ENCODE measurements around the gene MKNK2. TPM values are rescaled to one million over a fixed set of nuclear protein-coding genes. Genes with fewer than 3 reads are reported as not detected.

MKNK2 gene
- polyA plus RNA-seq, 3 donors = 16.9 to 333 (median 21.8) TPM

GRCh38 chr19:2041433-2041682 lies 9.7 kb downstream of the MKNK2 start:
- TF ChIP-seq, protein P1, sequence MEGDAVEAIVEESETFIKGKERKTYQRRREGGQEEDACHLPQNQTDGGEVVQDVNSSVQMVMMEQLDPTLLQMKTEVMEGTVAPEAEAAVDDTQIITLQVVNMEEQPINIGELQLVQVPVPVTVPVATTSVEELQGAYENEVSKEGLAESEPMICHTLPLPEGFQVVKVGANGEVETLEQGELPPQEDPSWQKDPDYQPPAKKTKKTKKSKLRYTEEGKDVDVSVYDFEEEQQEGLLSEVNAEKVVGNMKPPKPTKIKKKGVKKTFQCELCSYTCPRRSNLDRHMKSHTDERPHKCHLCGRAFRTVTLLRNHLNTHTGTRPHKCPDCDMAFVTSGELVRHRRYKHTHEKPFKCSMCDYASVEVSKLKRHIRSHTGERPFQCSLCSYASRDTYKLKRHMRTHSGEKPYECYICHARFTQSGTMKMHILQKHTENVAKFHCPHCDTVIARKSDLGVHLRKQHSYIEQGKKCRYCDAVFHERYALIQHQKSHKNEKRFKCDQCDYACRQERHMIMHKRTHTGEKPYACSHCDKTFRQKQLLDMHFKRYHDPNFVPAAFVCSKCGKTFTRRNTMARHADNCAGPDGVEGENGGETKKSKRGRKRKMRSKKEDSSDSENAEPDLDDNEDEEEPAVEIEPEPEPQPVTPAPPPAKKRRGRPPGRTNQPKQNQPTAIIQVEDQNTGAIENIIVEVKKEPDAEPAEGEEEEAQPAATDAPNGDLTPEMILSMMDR (IDR thresholded peaks at IDR 0.05) = no peak
- peaks cover 77% of the 10 kb centered on the region for H4K20me1 ChIP-seq (ENCODE audit: insufficient read depth, low read length)
- 84% methylated on average over 6 of the region's 6 CpGs for WGBS (ENCODE audit: insufficient coverage)
- peaks cover 0 to 5% (median under 1%) of the 10 kb centered on the region in 7 donors for H3K9me3 Mint-ChIP-seq
- H3K27me3 ChIP-seq (ENCODE audit: control insufficient read depth in 2 of 2, insufficient read depth in 2 of 2, low read length in 2 of 2) = no peaks in the 10 kb centered on the region
- H3K9me3 ChIP-seq (replicated peaks in 1 of 2; ENCODE audit: control insufficient read depth in 1 of 2, insufficient read depth in 1 of 2, low read length in 2 of 2) = peaks cover 0 to under 1% of the 10 kb centered on the region in 2 donors
- peaks cover 37% of the 10 kb centered on the region for H3K79me2 ChIP-seq (ENCODE audit: insufficient read depth, low read length)
- peak overlapping the region; percentile 87 to 93 (median 92) for H3K27ac Mint-ChIP-seq
- H3K4me1 Mint-ChIP-seq = peaks cover 26% of the 10 kb centered on the region
- intact Hi-C loops (cut with micrococcal nuclease) = loop anchor here in 1 of 2 donors (10.0 kb wide), 1 partner anchor 147 kb away; no protein-coding TSS in a partner anchor
- H3K9ac ChIP-seq (ENCODE audit: insufficient read depth, low read length, poor library complexity, severe bottlenecking) = peak overlapping the region; percentile 81
- peaks cover 21 to 26% of the 10 kb centered on the region in 2 donors for H3K4me1 ChIP-seq (ENCODE audit: control insufficient read depth in 1 of 2, insufficient read depth in 2 of 2, low read length in 2 of 2)
- peaks cover 65 to 72% of the 10 kb centered on the region in 2 donors for H3K36me3 ChIP-seq (replicated peaks in 1 of 2; ENCODE audit: control insufficient read depth in 1 of 2, insufficient read depth in 2 of 2, low read length in 2 of 2)
- H3K27me3 Mint-ChIP-seq (ENCODE audit: low read depth in 3 of 3) = peaks cover 0 to 2% (median 0%) of the 10 kb centered on the region in 3 donors
- peak overlapping the region; percentile 81 to 96 for H3K27ac ChIP-seq (ENCODE audit: low read depth in 1 of 2, low read length in 2 of 2)
- H2AFZ ChIP-seq (ENCODE audit: insufficient read depth, low read depth, low read length, poor library complexity, severe bottlenecking) = no peak overlapping the region
- peak overlapping the region; percentile 71 for H3K4me2 ChIP-seq (replicated peaks; ENCODE audit: extremely low read depth, low read length, poor library complexity, severe bottlenecking)
- no peak for DNase-seq
- peak overlapping the region; percentile 48 to 58 for H3K4me3 Mint-ChIP-seq
- H3K4me3 ChIP-seq (replicated peaks in 1 of 3; ENCODE audit: low read depth in 2 of 3, low read length in 3 of 3) = peak overlapping the region in 1 of 3 experiments; percentile 63
- H3K36me3 Mint-ChIP-seq = peaks cover 32 to 62% of the 10 kb centered on the region in 2 donors

DNA sequence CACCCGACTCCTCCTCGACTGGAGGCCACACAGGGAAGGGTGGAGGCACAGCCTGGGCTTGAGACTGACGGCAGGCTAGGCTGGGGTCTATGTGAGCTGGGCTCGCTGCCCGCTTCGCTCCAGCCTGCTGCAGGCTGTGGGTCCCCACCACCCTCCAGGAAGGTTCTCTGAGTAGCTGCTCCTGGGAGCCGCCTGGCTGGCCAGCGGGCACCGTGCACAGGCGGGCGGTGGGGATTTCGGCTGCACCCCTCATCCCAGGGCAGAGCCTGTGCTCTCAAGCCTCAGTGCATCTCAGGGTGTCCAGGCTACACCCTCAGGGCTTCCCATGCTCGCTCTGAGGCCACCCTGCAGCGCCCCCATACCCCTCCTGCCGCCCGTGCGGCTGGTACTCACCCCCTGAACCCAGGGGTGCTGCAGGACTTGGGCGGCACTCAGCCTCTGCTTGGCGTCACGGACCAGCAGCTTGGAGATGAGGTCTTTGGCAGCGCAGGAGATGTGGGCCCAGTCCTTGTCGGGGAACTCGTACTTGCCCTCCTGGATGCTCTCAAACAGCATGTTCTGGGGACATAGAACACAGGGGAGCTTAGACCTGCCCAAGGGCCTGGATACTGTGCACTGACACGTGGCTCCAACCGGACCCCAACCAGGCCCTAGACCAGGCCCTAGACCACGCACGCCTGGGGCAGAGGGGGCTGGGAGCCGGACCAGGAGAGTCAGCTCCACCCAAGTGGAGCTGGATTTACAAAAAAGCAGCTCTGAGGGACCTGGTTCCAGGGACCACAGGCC lies 10.2 kb downstream of the MKNK2 start:
- peaks cover 32% of the 10 kb centered on the region for H3K79me2 ChIP-seq (ENCODE audit: insufficient read depth, low read length)
- H3K27ac ChIP-seq (ENCODE audit: low read depth in 1 of 2, low read length in 2 of 2) = peak overlapping the region; percentile 81 to 96
- Mint-ChIP-seq H3K27me3 (ENCODE audit: low read depth in 3 of 3) (peaks cover 0 to 2% (median 0%) of the 10 kb centered on the region in 3 donors), H3K27ac (peak overlapping the region; percentile 87 to 93 (median 92)), H3K9me3 (peaks cover 0 to 10% (median 5%) of the 10 kb centered on the region in 7 donors), H3K4me3 (peak overlapping the region in 1 of 2 donors; percentile 58), H3K36me3 (peaks cover 32 to 57% of the 10 kb centered on the region in 2 donors), H3K4me1 (peaks cover 26% of the 10 kb centered on the region)
- H4K20me1 ChIP-seq (ENCODE audit: insufficient read depth, low read length) = peaks cover 72% of the 10 kb centered on the region
- TF ChIP-seq, protein P1 (IDR thresholded peaks at IDR 0.05) = no peak
- peaks cover 2 to 6% of the 10 kb centered on the region in 2 donors for H3K9me3 ChIP-seq (replicated peaks in 1 of 2; ENCODE audit: control insufficient read depth in 1 of 2, insufficient read depth in 1 of 2, low read length in 2 of 2)
- H3K4me1 ChIP-seq (ENCODE audit: control insufficient read depth in 1 of 2, insufficient read depth in 2 of 2, low read length in 2 of 2) = peaks cover 21 to 26% of the 10 kb centered on the region in 2 donors
- no peak for DNase-seq
- peaks cover 60 to 67% of the 10 kb centered on the region in 2 donors for H3K36me3 ChIP-seq (replicated peaks in 1 of 2; ENCODE audit: control insufficient read depth in 1 of 2, insufficient read depth in 2 of 2, low read length in 2 of 2)
- H3K4me3 ChIP-seq (replicated peaks in 1 of 3; ENCODE audit: low read depth in 2 of 3, low read length in 3 of 3) = peak overlapping the region in 1 of 3 experiments; percentile 63
- H3K4me2 ChIP-seq (replicated peaks; ENCODE audit: extremely low read depth, low read length, poor library complexity, severe bottlenecking) = peak overlapping the region; percentile 71
- H2AFZ ChIP-seq (ENCODE audit: insufficient read depth, low read depth, low read length, poor library complexity, severe bottlenecking) = no peak overlapping the region
- WGBS (ENCODE audit: insufficient coverage) = 96% methylated on average over 28 of the region's 28 CpGs
- peak overlapping the region; percentile 81 for H3K9ac ChIP-seq (ENCODE audit: insufficient read depth, low read length, poor library complexity, severe bottlenecking)
- no peaks in the 10 kb centered on the region for H3K27me3 ChIP-seq (ENCODE audit: control insufficient read depth in 2 of 2, insufficient read depth in 2 of 2, low read length in 2 of 2)
- intact Hi-C loops (cut with micrococcal nuclease) = loop anchor here in 1 of 2 donors (10.0 kb wide), 1 partner anchor 146 kb away; no protein-coding TSS in a partner anchor

All from CD14-positive monocyte (primary cell).